ENCODE data around the gene MOV10L1. TPM values are rescaled to one million over a fixed set of nuclear protein-coding genes. Genes with fewer than 3 reads are reported as not detected.

MOV10L1 gene
- total and polyA plus RNA-seq, 2 donors (not counting 1 experiment from before 2014, with no cell fraction given): 0.03 to 0.83 TPM

- no peak overlapping the region for H3K4me2 ChIP-seq (ENCODE audit: extremely low read depth, insufficient read depth, low read length)
- H4K20me1 ChIP-seq (ENCODE audit: control insufficient read depth, extremely low read depth, insufficient read depth, low read length): no peaks in the 10 kb centered on the region
- no peak overlapping the region for H2AFZ ChIP-seq (ENCODE audit: low read length)
- H3K27me3 ChIP-seq (ENCODE audit: control insufficient read depth, insufficient read depth, low read length): peaks cover 4% of the 10 kb centered on the region
- H3K79me2 ChIP-seq (ENCODE audit: control insufficient read depth, insufficient read depth, low read length): no peaks in the 10 kb centered on the region
- TF ChIP-seq EZH2 (IDR thresholded peaks at IDR 0.05; ENCODE audit: low read length, missing control alignments) (no peak), CTCF (conservative IDR thresholded peaks at IDR 0.05 in 1 of 2, IDR thresholded peaks at IDR 0.05 in 1 of 2; ENCODE audit: low read depth in 1 of 2, low read length in 2 of 2) (no peak)
- no peak overlapping the region for H3K4me3 ChIP-seq (replicated peaks in 1 of 4; ENCODE audit: control extremely low read depth in 1 of 4, insufficient read depth in 1 of 4, low read depth in 3 of 4, low read length in 4 of 4)
- no peaks in the 10 kb centered on the region for H3K36me3 ChIP-seq (ENCODE audit: control insufficient read depth, insufficient read depth, low read length)
- H3K27ac ChIP-seq (ENCODE audit: insufficient read depth, low read length): no peak overlapping the region
- H3K9me3 ChIP-seq (ENCODE audit: control insufficient read depth, insufficient read depth, low read depth, low read length): no peaks in the 10 kb centered on the region
- no peak overlapping the region for H3K9ac ChIP-seq (ENCODE audit: insufficient read depth, low read length)
- DNase-seq (ENCODE audit: low read depth in 2 of 2): no peak
- H3K4me1 ChIP-seq (ENCODE audit: control insufficient read depth, extremely low read depth, insufficient read depth, low read length): no peaks in the 10 kb centered on the region
Observed at GRCh38 chr22:50088096-50088495, 1.7 kb upstream of the MOV10L1 start.

GRCh38 chr22:50089231-50089630 is 575 bp upstream of the MOV10L1 start:
- TF ChIP-seq EZH2 (IDR thresholded peaks at IDR 0.05; ENCODE audit: low read length, missing control alignments) (no peak), CTCF (conservative IDR thresholded peaks at IDR 0.05 in 1 of 2, IDR thresholded peaks at IDR 0.05 in 1 of 2; ENCODE audit: low read depth in 1 of 2, low read length in 2 of 2) (no peak)

GRCh38 chr22:50090412-50090714 is 557 bp downstream of the MOV10L1 start:
- Histone ChIP-seq H3K36me3 (ENCODE audit: control insufficient read depth, insufficient read depth, low read length) (no peaks in the 10 kb centered on the region), H3K27me3 (ENCODE audit: control insufficient read depth, insufficient read depth, low read length) (peaks cover under 1% of the 10 kb centered on the region), H3K9ac (ENCODE audit: insufficient read depth, low read length) (no peak overlapping the region), H3K4me3 (replicated peaks in 1 of 4; ENCODE audit: control extremely low read depth in 1 of 4, insufficient read depth in 1 of 4, low read depth in 3 of 4, low read length in 4 of 4) (no peak overlapping the region), H3K4me2 (ENCODE audit: extremely low read depth, insufficient read depth, low read length) (no peak overlapping the region), H3K9me3 (ENCODE audit: control insufficient read depth, insufficient read depth, low read depth, low read length) (no peaks in the 10 kb centered on the region), H2AFZ (ENCODE audit: low read length) (no peak overlapping the region), H3K79me2 (ENCODE audit: control insufficient read depth, insufficient read depth, low read length) (no peaks in the 10 kb centered on the region), H3K4me1 (ENCODE audit: control insufficient read depth, extremely low read depth, insufficient read depth, low read length) (no peaks in the 10 kb centered on the region), H4K20me1 (ENCODE audit: control insufficient read depth, extremely low read depth, insufficient read depth, low read length) (no peaks in the 10 kb centered on the region), H3K27ac (ENCODE audit: insufficient read depth, low read length) (no peak overlapping the region)
- TF ChIP-seq CTCF (conservative IDR thresholded peaks at IDR 0.05 in 1 of 2, IDR thresholded peaks at IDR 0.05 in 1 of 2; ENCODE audit: low read depth in 1 of 2, low read length in 2 of 2) (no peak), EZH2 (IDR thresholded peaks at IDR 0.05; ENCODE audit: low read length, missing control alignments) (no peak)
- no peak for DNase-seq (ENCODE audit: low read depth in 2 of 2)

More at GRCh38 chr22:50089231-50089630, 575 bp upstream of the MOV10L1 start:
- H3K27ac ChIP-seq (ENCODE audit: insufficient read depth, low read length): no peak overlapping the region
- no peaks in the 10 kb centered on the region for H3K4me1 ChIP-seq (ENCODE audit: control insufficient read depth, extremely low read depth, insufficient read depth, low read length)
- H3K4me2 ChIP-seq (ENCODE audit: extremely low read depth, insufficient read depth, low read length): no peak overlapping the region
- H3K79me2 ChIP-seq (ENCODE audit: control insufficient read depth, insufficient read depth, low read length): no peaks in the 10 kb centered on the region
- H2AFZ ChIP-seq (ENCODE audit: low read length): no peak overlapping the region
- H3K4me3 ChIP-seq (replicated peaks in 1 of 4; ENCODE audit: control extremely low read depth in 1 of 4, insufficient read depth in 1 of 4, low read depth in 3 of 4, low read length in 4 of 4): no peak overlapping the region
- no peaks in the 10 kb centered on the region for H3K9me3 ChIP-seq (ENCODE audit: control insufficient read depth, insufficient read depth, low read depth, low read length)
- no peak for DNase-seq (ENCODE audit: low read depth in 2 of 2)
- H3K9ac ChIP-seq (ENCODE audit: insufficient read depth, low read length): no peak overlapping the region
- no peaks in the 10 kb centered on the region for H3K36me3 ChIP-seq (ENCODE audit: control insufficient read depth, insufficient read depth, low read length)
- H4K20me1 ChIP-seq (ENCODE audit: control insufficient read depth, extremely low read depth, insufficient read depth, low read length): no peaks in the 10 kb centered on the region
- H3K27me3 ChIP-seq (ENCODE audit: control insufficient read depth, insufficient read depth, low read length): peaks cover 4% of the 10 kb centered on the region

Data from fibroblast of lung (primary cell).